A549 (cell line): ENCODE data around the gene INSC. TPM values are rescaled to one million over a fixed set of nuclear protein-coding genes. Genes with fewer than 3 reads are reported as not detected.

Source experiments
- ATAC-seq, 2 experiments: fragments of 200-7000 bp in 1 of 2; fragments of >200 bp in 1 of 2; cut with Nextera tagmentation in 1 of 2; cut with Tn5 transposase in 1 of 2; 3 replicates each; pipeline versions ENCODE4 v1.8.0 to v1.9.1; 2018 to 2020; ENCODE audit warnings: mild to moderate bottlenecking in 1 of 2, moderate library complexity in 1 of 2
- CTCF ChIA-PET: fragments of 300-600 bp; sonication (Branson Sonifier 250); formaldehyde crosslinking; extraction: SDS; loops from one replicate; lab custom pipeline; 2021; ENCODE audit warnings: antibody characterized with exemption, inconsistent platforms; lab: Yijun Ruan, JAX
- POLR2A ChIA-PET: fragments of 350-600 bp; formaldehyde crosslinking; extraction: SDS; loops from one replicate; lab custom pipeline; 2021; ENCODE audit warnings: antibody characterized with exemption, inconsistent platforms; lab: Yijun Ruan, JAX
- DNase-seq, 2 experiments: peaks; one replicate each; pipeline versions ENCODE4 v3.0.0 to v3.0.0-alpha.2; 2011 to 2016; ENCODE audit warnings: low read depth in 1 of 2, low spot score in 1 of 2
- FAIRE-seq: peaks from 2 replicates; lab custom pipeline; 2011; peaks lifted over from hg19 to GRCh38; lab: Jason Lieb, UNC
- H3K27ac ChIP-seq, 2 experiments: fragments of >200 bp; sonication (Bioruptor Twin); formaldehyde crosslinking; 3 replicates each; pipeline ENCODE4 v1.5.1; 2016 to 2017
- H3K4me1 ChIP-seq: fragments of >200 bp; sonication (Bioruptor Twin); formaldehyde crosslinking; 3 replicates; pipeline ENCODE4 v1.6.1; 2016
- H3K4me2 ChIP-seq: fragments of >200 bp; sonication (Bioruptor Twin); formaldehyde crosslinking; 3 replicates; pipeline ENCODE4 v1.6.1; 2016
- H3K4me3 ChIP-seq: fragments of >200 bp; sonication (Bioruptor Twin); formaldehyde crosslinking; 3 replicates; pipeline ENCODE4 v1.5.1; 2016
- H3K9me3 ChIP-seq: fragments of >200 bp; sonication (Bioruptor Twin); formaldehyde crosslinking; 3 replicates; pipeline ENCODE4 v1.6.1; 2016
- BHLHE40 ChIP-seq: IDR thresholded peaks from 2 replicates; pipeline ENCODE4 v1.6.1; 2012; ENCODE audit warnings: low read depth, low read length, inconsistent platforms
- CBX2 ChIP-seq: fragments of 200-600 bp; sonication (generic); IDR thresholded peaks from 2 replicates; pipeline ENCODE4 v1.6.1; 2016; ENCODE audit warnings: low read depth, mild to moderate bottlenecking, borderline replicate concordance
- FOSL2 ChIP-seq, 2 experiments: fragments of 450-650 bp in 1 of 2; fragments of >200 bp in 1 of 2; sonication (Bioruptor Twin) in 1 of 2; formaldehyde crosslinking; IDR thresholded peaks; 2 replicates each; pipeline versions ENCODE4 v1.5.0 to v1.6.1; 2016 to 2020; ENCODE audit warnings: mild to moderate bottlenecking in 1 of 2, moderate library complexity in 1 of 2
- HEYL ChIP-seq: fragments of 250-450 bp; sonication (Bioruptor Pico); IDR thresholded peaks from 2 replicates; pipeline ENCODE4 v1.8.0; 2021; ENCODE audit warnings: mild to moderate bottlenecking, moderate library complexity
- HOXA7 ChIP-seq: fragments of 250-450 bp; sonication (Bioruptor Pico); IDR thresholded peaks from 2 replicates; pipeline ENCODE4 v1.5.0; 2020; ENCODE audit warnings: mild to moderate bottlenecking, moderate library complexity
- HOXB13 ChIP-seq: fragments of 250-450 bp; sonication (Bioruptor Pico); IDR thresholded peaks from 2 replicates; pipeline ENCODE4 v1.5.0; 2020; ENCODE audit warnings: low read depth, mild to moderate bottlenecking, moderate library complexity
- KDM5A ChIP-seq: fragments of 200-600 bp; sonication (generic); IDR thresholded peaks from 2 replicates; pipeline ENCODE4 v1.6.1; 2016; ENCODE audit warnings: antibody characterized with exemption, mild to moderate bottlenecking
- MAFK ChIP-seq: fragments of 450-650 bp; IDR thresholded peaks from 2 replicates; pipeline ENCODE4 v1.6.1; 2014; ENCODE audit not compliant: partially characterized antibody
- NFE2L2 ChIP-seq: fragments of 150-350 bp; conservative IDR thresholded peaks from 2 replicates; pipeline ENCODE4 v1.6.1; 2014; ENCODE audit warnings: low read length
- NR3C1 ChIP-seq: fragments of >200 bp; sonication (Bioruptor Twin); formaldehyde crosslinking; IDR thresholded peaks from 3 replicates; pipeline ENCODE4 v1.6.1; 2017
- PHF8 ChIP-seq: fragments of 200-600 bp; sonication (generic); IDR thresholded peaks from 2 replicates; pipeline ENCODE4 v1.6.1; 2016; ENCODE audit warnings: low read depth, mild to moderate bottlenecking, antibody characterized with exemption, moderate library complexity, borderline replicate concordance
- RAD21 ChIP-seq, 2 experiments: fragments of >200 bp in 1 of 2; sonication (Bioruptor Twin) in 1 of 2; formaldehyde crosslinking in 1 of 2; IDR thresholded peaks in 1 of 2; conservative IDR thresholded peaks in 1 of 2; 2 replicates in 1 of 2; 3 replicates in 1 of 2; pipeline ENCODE4 v1.6.1; 2012 to 2018; ENCODE audit warnings: inconsistent platforms in 1 of 2
- RARB ChIP-seq: fragments of 250-450 bp; sonication (Bioruptor Pico); IDR thresholded peaks from 2 replicates; pipeline ENCODE4 v1.8.0; 2021; ENCODE audit warnings: mild to moderate bottlenecking, moderate library complexity
- RCOR1 ChIP-seq: fragments of 150-350 bp; IDR thresholded peaks from 2 replicates; pipeline ENCODE4 v1.6.1; 2014; ENCODE audit warnings: antibody characterized with exemption, low read length, low read depth
- SREBF2 ChIP-seq: fragments of 450-650 bp; IDR thresholded peaks from 2 replicates; pipeline ENCODE4 v1.6.1; 2014; ENCODE audit warnings: mild to moderate bottlenecking, moderate library complexity
- WGBS: methylation state at CpG from one replicate; pipeline ENCODE4 v1.1.6; 2017; ENCODE audit errors: missing lambda C conversion rate; 5-methylcytosine and 5-hydroxymethylcytosine counted together
- polyA plus RNA-seq, 4 experiments: library from polyadenylated mRNA; depleted of rRNA in 3 of 4; stranded (reverse); fragments of >200 nt; fragmentation: RNase III in 1 of 4; extraction: RNeasy Plus Mini Kit Qiagen cat#74134 plus additional on column Dnase treatment in 1 of 4; gene quantifications; 2 replicates in 3 of 4; 3 replicates in 1 of 4; pipeline ENCODE4 v1.2.3, GENCODE V29; 2011 to 2017
- TF ChIP-seq, protein P1 (sequence below): fragments of 450-650 bp; IDR thresholded peaks from 2 replicates; pipeline ENCODE4 v1.6.1; 2014; ENCODE audit warnings: antibody characterized with exemption
- TF ChIP-seq, protein P2 (sequence below): fragments of 250-450 bp; sonication (Bioruptor Pico); IDR thresholded peaks from 2 replicates; pipeline ENCODE4 v1.5.0; 2020; ENCODE audit warnings: low read depth, mild to moderate bottlenecking, moderate library complexity
- TF ChIP-seq, protein P3 (sequence below): fragments of 200-600 bp; sonication (generic); IDR thresholded peaks from 2 replicates; pipeline ENCODE4 v1.6.1; 2016; ENCODE audit warnings: antibody characterized with exemption, mild to moderate bottlenecking, moderate library complexity

INSC gene
- polyA plus RNA-seq, 2 of the 4 experiments (the other 2 are of a cell fraction) = not detected

DNA sequence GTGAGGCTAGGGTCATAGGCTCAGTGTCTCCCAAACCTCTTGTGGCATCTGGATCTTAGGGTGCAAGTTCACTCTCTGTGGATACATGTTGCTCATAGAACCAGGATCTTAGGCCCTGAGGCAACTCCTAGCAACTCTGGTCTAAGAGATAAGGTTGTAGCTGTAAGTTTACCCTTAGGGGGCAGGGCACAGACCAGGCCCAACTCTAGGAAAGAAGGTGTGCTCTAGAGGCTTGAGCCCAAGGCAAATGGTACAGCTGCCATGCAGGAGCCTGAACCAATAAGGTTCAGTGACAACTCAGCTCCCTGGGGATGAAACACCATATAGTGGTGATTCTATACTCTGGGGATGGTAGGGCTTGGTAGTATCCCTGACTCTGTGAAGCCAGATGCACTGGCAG lies 23.5 kb upstream of the INSC start:
- no peak for ATAC-seq
- CTCF ChIA-PET = interaction anchor here (1.6 to 4.0 kb wide), 3 partner anchors 9 to 25 kb away, joined by 4 to 24 read pairs (median 22); partner anchors contain the start of gene CALCB
- no peak overlapping the region for H3K4me3 ChIP-seq

DNA sequence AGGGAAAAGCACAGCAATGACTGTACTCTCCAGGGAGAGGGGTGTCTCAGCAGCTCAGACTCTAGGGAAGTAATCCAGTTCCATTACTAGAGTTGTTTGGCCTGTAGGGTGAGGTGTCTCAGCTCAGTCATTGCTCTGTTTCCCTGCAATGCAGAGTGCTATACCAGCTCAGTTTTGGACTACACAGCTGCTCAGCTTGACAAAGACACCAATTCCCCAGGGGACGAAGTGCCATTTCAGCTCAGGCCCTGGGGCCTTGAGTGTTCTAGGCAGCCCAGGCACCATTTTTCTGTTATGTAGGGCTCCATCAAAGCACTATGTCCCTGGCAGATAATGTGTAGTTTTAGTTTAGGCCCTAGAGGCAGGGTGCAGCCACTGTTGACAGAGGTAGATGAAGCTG lies 23.1 kb upstream of the INSC start:
- Histone ChIP-seq H3K4me3 (no peak overlapping the region), H3K27ac (no peak overlapping the region), H3K4me1 (no peaks in the 10 kb centered on the region)
- ATAC-seq = no peak
- DNase-seq = no peak
- TF ChIP-seq SREBF2 (no peak), BHLHE40 (no peak), RCOR1 (no peak), NFE2L2 (no peak), FOSL2 (IDR thresholded peaks at IDR 0.05) (no peak), FOSL2 (CRISPR knock-in tag; IDR thresholded peaks at IDR 0.05) (no peak), PHF8 (no peak), RARB (CRISPR knock-in tag) (no peak)
- TF ChIP-seq, protein P1, sequence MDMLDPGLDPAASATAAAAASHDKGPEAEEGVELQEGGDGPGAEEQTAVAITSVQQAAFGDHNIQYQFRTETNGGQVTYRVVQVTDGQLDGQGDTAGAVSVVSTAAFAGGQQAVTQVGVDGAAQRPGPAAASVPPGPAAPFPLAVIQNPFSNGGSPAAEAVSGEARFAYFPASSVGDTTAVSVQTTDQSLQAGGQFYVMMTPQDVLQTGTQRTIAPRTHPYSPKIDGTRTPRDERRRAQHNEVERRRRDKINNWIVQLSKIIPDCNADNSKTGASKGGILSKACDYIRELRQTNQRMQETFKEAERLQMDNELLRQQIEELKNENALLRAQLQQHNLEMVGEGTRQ = no peak
- TF ChIP-seq, protein P2, sequence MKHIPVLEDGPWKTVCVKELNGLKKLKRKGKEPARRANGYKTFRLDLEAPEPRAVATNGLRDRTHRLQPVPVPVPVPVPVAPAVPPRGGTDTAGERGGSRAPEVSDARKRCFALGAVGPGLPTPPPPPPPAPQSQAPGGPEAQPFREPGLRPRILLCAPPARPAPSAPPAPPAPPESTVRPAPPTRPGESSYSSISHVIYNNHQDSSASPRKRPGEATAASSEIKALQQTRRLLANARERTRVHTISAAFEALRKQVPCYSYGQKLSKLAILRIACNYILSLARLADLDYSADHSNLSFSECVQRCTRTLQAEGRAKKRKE (CRISPR knock-in tag) = no peak
- TF ChIP-seq, all 56 proteins: peak for 0
- POLR2A ChIA-PET = no interaction called here
- Histone ChIP-seq H3K4me2 (no peak overlapping the region), H3K9me3 (no peaks in the 10 kb centered on the region; the same call in 2 of the 3 replicates)
- WGBS = 14% methylated on average over 1 of the region's 1 CpG
- no peak for FAIRE-seq
- CTCF ChIA-PET = interaction anchor here (1.6 to 4.0 kb wide), 3 partner anchors 9 to 25 kb away, joined by 4 to 24 read pairs (median 22); partner anchors contain the start of gene CALCB

More for the DNA sequence above, 23.5 kb upstream of the INSC start:
- POLR2A ChIA-PET = no interaction called here
- no peak overlapping the region for H3K4me2 ChIP-seq
- H3K27ac ChIP-seq = no peak overlapping the region
- H3K9me3 ChIP-seq = no peaks in the 10 kb centered on the region; the same call in 2 of the 3 replicates
- FAIRE-seq (no peak), DNase-seq (no peak)
- H3K4me1 ChIP-seq = no peaks in the 10 kb centered on the region
- TF ChIP-seq KDM5A = no peak
- TF ChIP-seq NR3C1 = no peak

DNA sequence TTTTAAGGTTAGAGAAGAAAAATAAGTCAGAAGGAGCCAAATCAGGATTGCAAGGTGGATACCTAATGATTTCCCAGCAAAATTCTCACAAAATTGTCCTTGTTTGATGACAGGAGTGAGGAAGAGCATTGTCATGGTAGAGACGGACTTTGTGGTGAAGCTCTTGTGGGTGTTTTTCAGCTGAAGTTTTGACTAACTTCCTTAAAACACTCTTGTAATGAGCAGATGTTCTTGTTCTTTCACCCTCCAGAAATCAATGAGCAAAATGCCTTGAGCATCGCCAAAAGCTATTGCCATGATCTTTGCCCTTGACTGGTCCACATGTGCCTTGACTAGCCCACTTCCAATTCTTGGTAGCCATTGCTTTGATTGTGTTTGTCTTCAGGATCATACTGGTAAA lies 21.3 kb upstream of the INSC start:
- no peak for TF ChIP-seq RARB (CRISPR knock-in tag)
- TF ChIP-seq RAD21 (conservative IDR thresholded peaks at IDR 0.05 in 1 of 2, IDR thresholded peaks at IDR 0.05 in 1 of 2) = no peak
- TF ChIP-seq NR3C1 = no peak
- TF ChIP-seq HEYL (CRISPR knock-in tag) = no peak
- no peak for TF ChIP-seq MAFK
- no peak for TF ChIP-seq CBX2
- TF ChIP-seq, protein P3, sequence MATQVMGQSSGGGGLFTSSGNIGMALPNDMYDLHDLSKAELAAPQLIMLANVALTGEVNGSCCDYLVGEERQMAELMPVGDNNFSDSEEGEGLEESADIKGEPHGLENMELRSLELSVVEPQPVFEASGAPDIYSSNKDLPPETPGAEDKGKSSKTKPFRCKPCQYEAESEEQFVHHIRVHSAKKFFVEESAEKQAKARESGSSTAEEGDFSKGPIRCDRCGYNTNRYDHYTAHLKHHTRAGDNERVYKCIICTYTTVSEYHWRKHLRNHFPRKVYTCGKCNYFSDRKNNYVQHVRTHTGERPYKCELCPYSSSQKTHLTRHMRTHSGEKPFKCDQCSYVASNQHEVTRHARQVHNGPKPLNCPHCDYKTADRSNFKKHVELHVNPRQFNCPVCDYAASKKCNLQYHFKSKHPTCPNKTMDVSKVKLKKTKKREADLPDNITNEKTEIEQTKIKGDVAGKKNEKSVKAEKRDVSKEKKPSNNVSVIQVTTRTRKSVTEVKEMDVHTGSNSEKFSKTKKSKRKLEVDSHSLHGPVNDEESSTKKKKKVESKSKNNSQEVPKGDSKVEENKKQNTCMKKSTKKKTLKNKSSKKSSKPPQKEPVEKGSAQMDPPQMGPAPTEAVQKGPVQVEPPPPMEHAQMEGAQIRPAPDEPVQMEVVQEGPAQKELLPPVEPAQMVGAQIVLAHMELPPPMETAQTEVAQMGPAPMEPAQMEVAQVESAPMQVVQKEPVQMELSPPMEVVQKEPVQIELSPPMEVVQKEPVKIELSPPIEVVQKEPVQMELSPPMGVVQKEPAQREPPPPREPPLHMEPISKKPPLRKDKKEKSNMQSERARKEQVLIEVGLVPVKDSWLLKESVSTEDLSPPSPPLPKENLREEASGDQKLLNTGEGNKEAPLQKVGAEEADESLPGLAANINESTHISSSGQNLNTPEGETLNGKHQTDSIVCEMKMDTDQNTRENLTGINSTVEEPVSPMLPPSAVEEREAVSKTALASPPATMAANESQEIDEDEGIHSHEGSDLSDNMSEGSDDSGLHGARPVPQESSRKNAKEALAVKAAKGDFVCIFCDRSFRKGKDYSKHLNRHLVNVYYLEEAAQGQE = no peak
- no peak for TF ChIP-seq HOXB13 (CRISPR knock-in tag)
- no peak for TF ChIP-seq HOXA7 (CRISPR knock-in tag)
- TF ChIP-seq KDM5A = no peak
- TF ChIP-seq, protein P2 (CRISPR knock-in tag) = no peak
- WGBS = 28% methylated on average over 2 of the region's 2 CpGs
- Histone ChIP-seq H3K9me3 (no peaks in the 10 kb centered on the region), H3K4me2 (no peak overlapping the region), H3K4me1 (no peaks in the 10 kb centered on the region), H3K27ac (no peak overlapping the region), H3K4me3 (no peak overlapping the region)
- ChIA-PET CTCF (interaction anchor here (1.3 to 2.0 kb wide), 2 partner anchors 18 to 114 kb away, joined by 5 to 7 read pairs; no protein-coding TSS in a partner anchor), POLR2A (no interaction called here)
- DNase-seq (no peak), FAIRE-seq (no peak), ATAC-seq (no peak)
